OCI-LY7 (cell line): ENCODE data around the gene VARS2.

Experiments used
- EZH2phosphoT487 ChIP-seq: fragments of 200-600 bp; sonication (generic); IDR thresholded peaks from 2 replicates; pipeline ENCODE4 v1.6.1; 2018; ENCODE audit warnings: low read depth, borderline replicate concordance, mild to moderate bottlenecking, mixed run types, antibody characterized with exemption, low read length, moderate library complexity, mixed read lengths
- TF ChIP-seq, protein P1 (sequence below): fragments of 200-600 bp; sonication (generic); conservative IDR thresholded peaks from 2 replicates; pipeline ENCODE4 v1.5.1; 2014; ENCODE audit warnings: mild to moderate bottlenecking, antibody characterized with exemption, low read length, moderate library complexity, mixed read lengths

DNA sequence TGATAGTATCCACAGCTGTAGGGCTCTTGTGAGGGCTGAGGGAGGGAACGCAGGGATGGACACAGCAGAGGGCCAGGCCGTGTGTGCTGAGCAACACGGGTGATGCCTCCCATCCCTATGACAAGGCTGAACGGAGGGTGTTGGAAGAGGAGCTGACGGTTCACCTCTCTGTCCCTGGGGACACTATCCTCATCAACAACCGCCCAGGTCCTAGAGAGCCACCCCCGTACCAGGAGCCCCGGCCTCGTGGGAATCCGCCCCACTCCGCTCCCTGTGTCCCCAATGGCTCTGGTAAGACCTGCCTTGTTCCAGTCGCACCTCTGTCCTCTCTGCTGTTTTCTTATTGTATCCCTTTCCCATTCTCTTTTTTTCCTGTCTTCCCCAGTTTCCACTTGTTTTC is 19.7 kb upstream of the VARS2 start:
- TF ChIP-seq, protein P1, sequence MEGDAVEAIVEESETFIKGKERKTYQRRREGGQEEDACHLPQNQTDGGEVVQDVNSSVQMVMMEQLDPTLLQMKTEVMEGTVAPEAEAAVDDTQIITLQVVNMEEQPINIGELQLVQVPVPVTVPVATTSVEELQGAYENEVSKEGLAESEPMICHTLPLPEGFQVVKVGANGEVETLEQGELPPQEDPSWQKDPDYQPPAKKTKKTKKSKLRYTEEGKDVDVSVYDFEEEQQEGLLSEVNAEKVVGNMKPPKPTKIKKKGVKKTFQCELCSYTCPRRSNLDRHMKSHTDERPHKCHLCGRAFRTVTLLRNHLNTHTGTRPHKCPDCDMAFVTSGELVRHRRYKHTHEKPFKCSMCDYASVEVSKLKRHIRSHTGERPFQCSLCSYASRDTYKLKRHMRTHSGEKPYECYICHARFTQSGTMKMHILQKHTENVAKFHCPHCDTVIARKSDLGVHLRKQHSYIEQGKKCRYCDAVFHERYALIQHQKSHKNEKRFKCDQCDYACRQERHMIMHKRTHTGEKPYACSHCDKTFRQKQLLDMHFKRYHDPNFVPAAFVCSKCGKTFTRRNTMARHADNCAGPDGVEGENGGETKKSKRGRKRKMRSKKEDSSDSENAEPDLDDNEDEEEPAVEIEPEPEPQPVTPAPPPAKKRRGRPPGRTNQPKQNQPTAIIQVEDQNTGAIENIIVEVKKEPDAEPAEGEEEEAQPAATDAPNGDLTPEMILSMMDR = no peak
- TF ChIP-seq EZH2phosphoT487 = no peak
